Endodermal cell (in vitro differentiated cells): ENCODE data around the gene ZBTB45. TPM values are rescaled to one million over a fixed set of nuclear protein-coding genes. Genes with fewer than 3 reads are reported as not detected.

Source experiments
- DNase-seq: peaks from one replicate; pipeline ENCODE4 v3.0.0-alpha.2; 2017
- H3K27ac ChIP-seq: 2 replicates; pipeline ENCODE4 v1.5.1; 2013; ENCODE audit warnings: mild to moderate bottlenecking, low read depth, low read length, moderate library complexity
- H3K27me3 ChIP-seq: 2 replicates; pipeline ENCODE4 v1.6.1; 2013; ENCODE audit warnings: mild to moderate bottlenecking, low read length, moderate library complexity; ENCODE audit not compliant: insufficient read depth, control insufficient read depth, poor library complexity, severe bottlenecking
- H3K36me3 ChIP-seq: 2 replicates; pipeline ENCODE4 v1.7.0; 2013; ENCODE audit warnings: mild to moderate bottlenecking, low read length, moderate library complexity; ENCODE audit not compliant: control insufficient read depth, insufficient read depth
- H3K4me1 ChIP-seq: one replicate; pipeline ENCODE4 v1.7.0; 2013; ENCODE audit warnings: low read length; ENCODE audit not compliant: control insufficient read depth, insufficient read depth
- H3K4me3 ChIP-seq: 2 replicates; pipeline ENCODE4 v1.5.1; 2013; ENCODE audit warnings: mild to moderate bottlenecking, low read length, moderate library complexity
- H3K9ac ChIP-seq: 2 replicates; pipeline ENCODE4 v1.6.1; 2013; ENCODE audit warnings: mild to moderate bottlenecking, low read length, moderate library complexity; ENCODE audit not compliant: poor library complexity, severe bottlenecking; ENCODE audit errors: extremely low read depth
- H3K9me3 ChIP-seq: 2 replicates; pipeline ENCODE4 v1.6.1; 2013; ENCODE audit warnings: mild to moderate bottlenecking, low read length, moderate library complexity; ENCODE audit not compliant: control insufficient read depth
- H3K27ac Mint-ChIP-seq: 2 replicates; pipeline ENCODE4 v1.8.0; 2020; ENCODE audit warnings: mixed read lengths
- H3K27me3 Mint-ChIP-seq: 2 replicates; pipeline ENCODE4 v1.8.0; 2021; ENCODE audit warnings: mild to moderate bottlenecking, mixed read lengths; ENCODE audit not compliant: insufficient read depth
- H3K36me3 Mint-ChIP-seq: 2 replicates; pipeline ENCODE4 v1.8.0; 2020; ENCODE audit warnings: low read depth, mixed read lengths
- H3K4me1 Mint-ChIP-seq: 2 replicates; pipeline ENCODE4 v1.8.0; 2020; ENCODE audit warnings: mixed read lengths
- H3K4me3 Mint-ChIP-seq: 2 replicates; pipeline ENCODE4 v1.8.0; 2020; ENCODE audit warnings: mild to moderate bottlenecking, moderate library complexity, mixed read lengths
- H3K9me3 Mint-ChIP-seq: 2 replicates; pipeline ENCODE4 v1.8.0; 2020; ENCODE audit warnings: mild to moderate bottlenecking, mixed read lengths
- WGBS, 2 experiments: methylation state at CpG; one replicate each; pipeline versions ENCODE4 v1.1.5 to v1.1.7; 2013; ENCODE audit warnings: missing lambda C conversion rate in 2 of 2, mixed read lengths in 1 of 2; ENCODE audit not compliant: insufficient coverage in 1 of 2, insufficient read length in 1 of 2; 5-methylcytosine and 5-hydroxymethylcytosine counted together
- long read RNA-seq, 4 experiments: library from polyadenylated mRNA in 2 of 4; library from RNA in 1 of 4; library from capped mRNA in 1 of 4; stranded (forward) in 3 of 4; unstranded in 1 of 4; transcript quantifications; one replicate each; pipeline ENCODE4 v2.0.0, GENCODE V29; 2020 to 2021; ENCODE audit warnings: inconsistent platforms in 1 of 4
- polyA plus RNA-seq, 2 experiments: library from polyadenylated mRNA; stranded (reverse); fragments of 50-300 nt; gene quantifications; one replicate each; pipeline ENCODE4 v1.2.3, GENCODE V29; 2013
- total RNA-seq, 2 donors: library from RNA; stranded (reverse); fragmentation: NEBNext Ultra II Directional in 1 of 2; extraction: Animal tissue kit (Norgen Biotek cat#: 25700) in 1 of 2; gene quantifications; 2 replicates in 1 of 2; 3 replicates in 1 of 2; pipeline ENCODE4 v1.2.1, GENCODE V29; 2021
- TF ChIP-seq, protein P1 (sequence below): fragments of 200-600 bp; sonication (generic); conservative IDR thresholded peaks from 2 replicates; pipeline ENCODE4 v1.5.0; 2021; ENCODE audit warnings: antibody characterized with exemption, mild to moderate bottlenecking

Gene ZBTB45
- total RNA-seq = 10 to 100 TPM; 19.0 to 19.4 TPM
- 19.3 TPM for polyA plus RNA-seq (2013, experiment 1 of 2)
- 18.3 TPM for polyA plus RNA-seq (2013, experiment 2 of 2)
- long read RNA-seq, experiment 1, partial matches to known transcripts = 6 of 13 reads
- long read RNA-seq, experiment 1, other reads (novel, unspliced or antisense) = 2 of 13 reads
- long read RNA-seq, experiment 2, transcript ZBTB45-202 (3 exons, 2,541 nt) = major isoform, 28 of 41 reads
- long read RNA-seq, experiment 2, transcript ZBTB45-205 (3 exons, 2,159 nt) = minor isoform, 5 of 41 reads
- long read RNA-seq, experiment 2, partial matches to known transcripts = 2 of 41 reads
- long read RNA-seq, experiment 2, other reads (novel, unspliced or antisense) = 4 of 41 reads
- long read RNA-seq, experiment 3, partial matches to known transcripts = 0 of 4 reads
- long read RNA-seq, experiment 3, other reads (novel, unspliced or antisense) = 2 of 4 reads
- long read RNA-seq, experiment 4 = 0 reads

- no peaks in the 10 kb centered on the region for H3K27me3 Mint-ChIP-seq
- peaks cover 23% of the 10 kb centered on the region for H3K4me1 Mint-ChIP-seq
- TF ChIP-seq, protein P1, sequence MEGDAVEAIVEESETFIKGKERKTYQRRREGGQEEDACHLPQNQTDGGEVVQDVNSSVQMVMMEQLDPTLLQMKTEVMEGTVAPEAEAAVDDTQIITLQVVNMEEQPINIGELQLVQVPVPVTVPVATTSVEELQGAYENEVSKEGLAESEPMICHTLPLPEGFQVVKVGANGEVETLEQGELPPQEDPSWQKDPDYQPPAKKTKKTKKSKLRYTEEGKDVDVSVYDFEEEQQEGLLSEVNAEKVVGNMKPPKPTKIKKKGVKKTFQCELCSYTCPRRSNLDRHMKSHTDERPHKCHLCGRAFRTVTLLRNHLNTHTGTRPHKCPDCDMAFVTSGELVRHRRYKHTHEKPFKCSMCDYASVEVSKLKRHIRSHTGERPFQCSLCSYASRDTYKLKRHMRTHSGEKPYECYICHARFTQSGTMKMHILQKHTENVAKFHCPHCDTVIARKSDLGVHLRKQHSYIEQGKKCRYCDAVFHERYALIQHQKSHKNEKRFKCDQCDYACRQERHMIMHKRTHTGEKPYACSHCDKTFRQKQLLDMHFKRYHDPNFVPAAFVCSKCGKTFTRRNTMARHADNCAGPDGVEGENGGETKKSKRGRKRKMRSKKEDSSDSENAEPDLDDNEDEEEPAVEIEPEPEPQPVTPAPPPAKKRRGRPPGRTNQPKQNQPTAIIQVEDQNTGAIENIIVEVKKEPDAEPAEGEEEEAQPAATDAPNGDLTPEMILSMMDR = peak; percentile 67
- Histone ChIP-seq H3K36me3 (peaks cover 9% of the 10 kb centered on the region), H3K9me3 (no peaks in the 10 kb centered on the region), H3K27ac (peak within 1 kb of the TSS; percentile 98), H3K4me1 (peaks cover 4% of the 10 kb centered on the region), H3K27me3 (no peaks in the 10 kb centered on the region), H3K9ac (peak within 1 kb of the TSS; percentile 95), H3K4me3 (peak within 1 kb of the TSS; percentile 91)
- no peaks in the 10 kb centered on the region for H3K9me3 Mint-ChIP-seq
- peak within 1 kb of the TSS; percentile 99 for H3K27ac Mint-ChIP-seq
- 0 to 1% methylated on average over 47 to 87 of the region's 87 CpGs for WGBS, 2 experiments
- DNase-seq = peak; percentile 97
- peaks cover 15% of the 10 kb centered on the region for H3K36me3 Mint-ChIP-seq
- H3K4me3 Mint-ChIP-seq = peak within 1 kb of the TSS; percentile 96
These were observed at the start of gene ZBTB45 for GRCh38 chr19:58519355-58520256. Gene ZBTB45 (minus strand): TSS chr19:58519810. CDS start chr19:58517673, 2,137 bp downstream.

DNA sequence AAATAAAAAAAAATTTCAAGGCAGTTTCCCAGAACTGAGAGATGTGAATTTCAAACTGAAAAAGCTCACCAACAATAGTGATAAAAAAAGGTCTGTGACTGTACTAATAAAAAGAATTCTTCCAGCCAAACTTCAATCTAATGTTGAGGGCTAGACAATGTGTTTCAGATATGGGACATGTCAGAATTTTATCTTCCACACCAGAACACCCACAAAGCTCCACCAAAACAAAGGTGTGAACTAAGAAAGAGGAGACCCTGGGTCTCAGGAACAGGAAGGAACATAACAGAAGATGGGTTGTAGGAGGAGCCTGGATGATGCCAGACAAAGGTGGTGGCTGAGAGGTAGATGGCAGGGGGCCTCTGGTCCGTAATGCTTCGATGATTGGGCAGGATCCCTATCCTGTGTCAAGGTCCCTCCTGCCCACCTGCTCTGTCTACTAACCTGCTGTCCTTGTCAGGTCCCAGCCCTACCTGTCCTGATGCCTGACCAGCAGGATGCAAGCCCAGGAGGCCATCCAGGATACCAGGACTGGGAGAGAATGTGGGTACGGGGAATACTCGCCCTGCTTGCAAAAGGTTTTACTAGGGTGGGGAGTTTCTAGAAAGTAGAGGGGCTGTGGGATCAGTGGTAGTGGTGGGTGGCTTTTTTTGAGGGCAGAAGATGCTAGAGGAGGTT is 49.0 kb upstream of the ZBTB45 start:
- Mint-ChIP-seq H3K4me1 (peaks cover 8% of the 10 kb centered on the region), H3K9me3 (no peaks in the 10 kb centered on the region), H3K4me3 (no peak overlapping the region), H3K27me3 (no peaks in the 10 kb centered on the region), H3K27ac (no peak overlapping the region), H3K36me3 (peaks cover 17% of the 10 kb centered on the region)
- 90 to 94% methylated on average over 3 to 4 of the region's 4 CpGs for WGBS, 2 experiments
- no peak for DNase-seq
- no peak overlapping the region for H3K4me3 ChIP-seq
- peaks cover 44% of the 10 kb centered on the region for H3K36me3 ChIP-seq
- H3K27me3 ChIP-seq = no peaks in the 10 kb centered on the region
- H3K9me3 ChIP-seq = no peaks in the 10 kb centered on the region
- H3K27ac ChIP-seq = no peak overlapping the region
- no peaks in the 10 kb centered on the region for H3K4me1 ChIP-seq
- TF ChIP-seq, protein P1 = no peak
- H3K9ac ChIP-seq = no peak overlapping the region

GRCh38 chr19:58566989-58567388 is 47.4 kb upstream of the ZBTB45 start:
- Mint-ChIP-seq H3K4me1 (peaks cover under 1% of the 10 kb centered on the region), H3K9me3 (no peaks in the 10 kb centered on the region), H3K36me3 (peaks cover 18% of the 10 kb centered on the region), H3K4me3 (no peak overlapping the region), H3K27me3 (peaks cover 2% of the 10 kb centered on the region), H3K27ac (no peak overlapping the region)
- H3K27ac ChIP-seq = no peak overlapping the region
- TF ChIP-seq, protein P1 = no peak
- peaks cover 44% of the 10 kb centered on the region for H3K36me3 ChIP-seq
- WGBS, 2 experiments = 97 to 98% methylated on average over 4 to 5 of the region's 5 CpGs
- H3K4me3 ChIP-seq = no peak overlapping the region
- no peak for DNase-seq
- no peaks in the 10 kb centered on the region for H3K9me3 ChIP-seq
- H3K9ac ChIP-seq = no peak overlapping the region
- H3K4me1 ChIP-seq = no peaks in the 10 kb centered on the region
- peaks cover 5% of the 10 kb centered on the region for H3K27me3 ChIP-seq
